Keratinocyte (primary cell): ENCODE data around the gene PPP1R13L. TPM values are rescaled to one million over a fixed set of nuclear protein-coding genes. Genes with fewer than 3 reads are reported as not detected.

Experiments used
- DNase-seq: peaks from one replicate; pipeline ENCODE4 v3.0.0-alpha.2; 2011; ENCODE audit warnings: low read depth, missing footprints, low spot score
- FAIRE-seq: peaks from 2 replicates; lab custom pipeline; 2011; peaks lifted over from hg19 to GRCh38; lab: Jason Lieb, UNC
- H2AFZ ChIP-seq: 2 replicates; pipeline ENCODE4 v1.6.0; 2012; ENCODE audit warnings: low read length, control low read depth, inconsistent platforms; ENCODE audit not compliant: control insufficient read depth
- H3K27ac ChIP-seq: 2 replicates; pipeline ENCODE4 v1.5.1; 2011; ENCODE audit warnings: low read length; ENCODE audit not compliant: control insufficient read depth, insufficient read depth
- H3K27me3 ChIP-seq: 3 replicates; pipeline ENCODE4 v1.6.0; 2011; ENCODE audit warnings: low read length; ENCODE audit not compliant: control insufficient read depth, insufficient read depth; ENCODE audit errors: extremely low read depth
- H3K36me3 ChIP-seq, 2 experiments: 2 replicates in 1 of 2; 3 replicates in 1 of 2; pipeline ENCODE4 v1.5.1; 2011; ENCODE audit warnings: low read length in 2 of 2, mild to moderate bottlenecking in 1 of 2; ENCODE audit not compliant: control insufficient read depth in 2 of 2, insufficient read depth in 2 of 2; ENCODE audit errors: extremely low read depth in 1 of 2
- H3K4me1 ChIP-seq: 3 replicates; pipeline ENCODE4 v1.5.1; 2011; ENCODE audit warnings: low read length; ENCODE audit not compliant: control insufficient read depth, insufficient read depth; ENCODE audit errors: extremely low read depth
- H3K4me2 ChIP-seq: 3 replicates; pipeline ENCODE4 v1.6.0; 2011; ENCODE audit warnings: low read depth, low read length; ENCODE audit not compliant: control insufficient read depth, insufficient read depth; ENCODE audit errors: extremely low read depth
- H3K4me3 ChIP-seq, 3 experiments: fragments of 200-600 bp in 1 of 3; sonication (generic) in 1 of 3; 2 replicates in 2 of 3; 3 replicates in 1 of 3; pipeline ENCODE4 v1.5.1; 2011 to 2016; ENCODE audit warnings: low read length in 3 of 3, mild to moderate bottlenecking in 3 of 3, control low read depth in 2 of 3, inconsistent platforms in 1 of 3, low read depth in 1 of 3, mixed read lengths in 1 of 3, mixed run types in 1 of 3, moderate library complexity in 1 of 3; ENCODE audit not compliant: control insufficient read depth in 2 of 3, insufficient read depth in 2 of 3; ENCODE audit errors: extremely low read depth in 1 of 3
- H3K79me2 ChIP-seq: 2 replicates; pipeline ENCODE4 v1.6.0; 2012; ENCODE audit warnings: low read length; ENCODE audit not compliant: control insufficient read depth, insufficient read depth
- H3K9ac ChIP-seq: 3 replicates; pipeline ENCODE4 v1.6.0; 2011; ENCODE audit warnings: low read length; ENCODE audit not compliant: control insufficient read depth, insufficient read depth; ENCODE audit errors: extremely low read depth
- H3K9me1 ChIP-seq: 3 replicates; pipeline ENCODE4 v1.6.0; 2011; ENCODE audit warnings: low read length; ENCODE audit not compliant: control insufficient read depth, insufficient read depth; ENCODE audit errors: extremely low read depth
- H3K9me3 ChIP-seq: 2 replicates; pipeline ENCODE4 v1.5.1; 2012; ENCODE audit warnings: low read depth, low read length; ENCODE audit not compliant: control insufficient read depth
- H4K20me1 ChIP-seq: 3 replicates; pipeline ENCODE4 v1.6.0; 2011; ENCODE audit warnings: low read length; ENCODE audit not compliant: control insufficient read depth, insufficient read depth; ENCODE audit errors: extremely low read depth
- CTCF ChIP-seq, 3 experiments: IDR thresholded peaks in 1 of 3; conservative IDR thresholded peaks in 1 of 3; optimal IDR thresholded peaks in 1 of 3; 2 replicates in 2 of 3; 3 replicates in 1 of 3; pipeline versions ENCODE3 to v1.5.1; 2011; ENCODE audit warnings: low read length in 3 of 3, mild to moderate bottlenecking in 3 of 3, moderate library complexity in 2 of 3, control low read depth in 1 of 3, inconsistent platforms in 1 of 3; ENCODE audit not compliant: insufficient read depth in 2 of 3; ENCODE audit errors: extremely low read depth in 1 of 3
- EZH2 ChIP-seq: IDR thresholded peaks from one replicate; pipeline ENCODE4 v1.6.1; 2012; ENCODE audit warnings: inconsistent platforms, mild to moderate bottlenecking, low read length, moderate library complexity
- dilution Hi-C: fragments of 300-500 bp; cut with MboI; formaldehyde crosslinking; loops from one replicate; pipeline ENCODE4 v1.7.0; 2020; ENCODE audit warnings: low sequenced_read_pairs; ENCODE audit not compliant: extremely low pct_ligation_motif_present
- polyA plus RNA-seq, 5 experiments: library from polyadenylated mRNA; depleted of rRNA in 3 of 5; stranded (reverse) in 3 of 5; stranded (forward) in 1 of 5; unstranded in 1 of 5; fragments of >200 nt; gene quantifications; 1 replicate in 1 of 5; 2 replicates in 3 of 5; 3 replicates in 1 of 5; pipeline versions ENCODE4 v1.2.1 to v1.2.3, GENCODE V29; 2011 to 2012; ENCODE audit warnings: missing spikeins in 2 of 5, low read depth in 1 of 5, low replicate concordance in 1 of 5

PPP1R13L gene
- polyA plus RNA-seq, 1 donor (not counting 4 experiments of a cell fraction or from before 2014, with no cell fraction given) = 31.2 TPM

- Histone ChIP-seq H3K9me1 (no peaks in the 10 kb centered on the region), H4K20me1 (peaks cover 4% of the 10 kb centered on the region), H3K27ac (no peak overlapping the region), H3K36me3 (peaks cover 33 to 38% of the 10 kb centered on the region in 2 experiments), H3K4me3 (no peak overlapping the region), H3K27me3 (no peaks in the 10 kb centered on the region), H3K9ac (no peak overlapping the region), H2AFZ (no peak overlapping the region), H3K4me1 (no peaks in the 10 kb centered on the region), H3K79me2 (peaks cover 19% of the 10 kb centered on the region), H3K9me3 (no peaks in the 10 kb centered on the region), H3K4me2 (no peak overlapping the region)
- TF ChIP-seq CTCF (optimal IDR thresholded peaks at IDR 0.05 in 1 of 3, IDR thresholded peaks at IDR 0.05 in 1 of 3, conservative IDR thresholded peaks at IDR 0.05 in 1 of 3; ENCODE audit: extremely low read depth in 1 of 3, insufficient read depth in 2 of 3, low read length in 3 of 3) = no peak
- no peak for TF ChIP-seq EZH2
- dilution Hi-C loops = no loop called here
- DNase-seq (no peak), FAIRE-seq (no peak)
These were observed 12.8 kb downstream of the PPP1R13L start for GRCh38 chr19:45391871-45392665.

- DNase-seq = no peak
- H2AFZ ChIP-seq = no peak overlapping the region
- no peak overlapping the region for H3K9ac ChIP-seq
- dilution Hi-C loops = no loop called here
- H4K20me1 ChIP-seq = peaks cover 4% of the 10 kb centered on the region
- H3K4me3 ChIP-seq = no peak overlapping the region
- peak; percentile 44 for FAIRE-seq
- no peaks in the 10 kb centered on the region for H3K4me1 ChIP-seq
- no peaks in the 10 kb centered on the region for H3K9me3 ChIP-seq
- H3K9me1 ChIP-seq = no peaks in the 10 kb centered on the region
- H3K79me2 ChIP-seq = peaks cover 14% of the 10 kb centered on the region
- no peak for TF ChIP-seq EZH2
- no peak for TF ChIP-seq CTCF (optimal IDR thresholded peaks at IDR 0.05 in 1 of 3, IDR thresholded peaks at IDR 0.05 in 1 of 3, conservative IDR thresholded peaks at IDR 0.05 in 1 of 3; ENCODE audit: extremely low read depth in 1 of 3, insufficient read depth in 2 of 3, low read length in 3 of 3)
- H3K27me3 ChIP-seq = no peaks in the 10 kb centered on the region
- peaks cover 30 to 38% of the 10 kb centered on the region in 2 experiments for H3K36me3 ChIP-seq
- H3K27ac ChIP-seq = no peak overlapping the region
- no peak overlapping the region for H3K4me2 ChIP-seq
These were observed 13.5 kb downstream of the PPP1R13L start for GRCh38 chr19:45391346-45391745.
